SK-N-SH treated with all-trans-retinoic acid at 6 μM for 48 hours (cell line): Measurements from ENCODE around the gene SNX21.
A peak's percentile ranks its signal among the peaks of the same experiment; 100 is the strongest.

Experiments used
- ATAC-seq: fragments of 200-7000 bp; cut with Tn5 transposase; 3 replicates; pipeline ENCODE4 v1.9.1; 2020; ENCODE audit warnings: mild to moderate bottlenecking, moderate library complexity
- ARNTL ChIP-seq: fragments of 450-650 bp; formaldehyde crosslinking; IDR thresholded peaks from 2 replicates; pipeline ENCODE4 v1.5.0; 2020; ENCODE audit warnings: low read depth, mild to moderate bottlenecking, moderate library complexity, borderline replicate concordance
- BACH2 ChIP-seq: fragments of 250-450 bp; sonication (Bioruptor Pico); IDR thresholded peaks from 2 replicates; pipeline ENCODE4 v1.9.0; 2021; ENCODE audit warnings: mild to moderate bottlenecking, borderline replicate concordance
- CREB5 ChIP-seq: fragments of 250-450 bp; sonication (Bioruptor Pico); IDR thresholded peaks from 2 replicates; pipeline ENCODE4 v1.5.1; 2020; ENCODE audit warnings: low read depth, mild to moderate bottlenecking, moderate library complexity
- CSDC2 ChIP-seq: fragments of 250-450 bp; sonication (Bioruptor Pico); IDR thresholded peaks from 2 replicates; pipeline ENCODE4 v1.5.0; 2020; ENCODE audit warnings: mild to moderate bottlenecking, moderate library complexity
- CSRNP3 ChIP-seq: fragments of 250-450 bp; sonication (Bioruptor Pico); IDR thresholded peaks from 2 replicates; pipeline ENCODE4 v1.5.1; 2021; ENCODE audit warnings: mild to moderate bottlenecking, moderate library complexity
- GLIS3 ChIP-seq: fragments of 250-450 bp; sonication (Bioruptor Pico); IDR thresholded peaks from 2 replicates; pipeline ENCODE4 v1.5.0; 2020; ENCODE audit warnings: mild to moderate bottlenecking, moderate library complexity
- ISL1 ChIP-seq: fragments of 250-450 bp; sonication (Bioruptor Pico); IDR thresholded peaks from 2 replicates; pipeline ENCODE4 v2.1.2; 2022; ENCODE audit warnings: mild to moderate bottlenecking, moderate library complexity
- OSR1 ChIP-seq: fragments of 250-450 bp; sonication (Bioruptor Pico); IDR thresholded peaks from 2 replicates; pipeline ENCODE4 v1.8.0; 2022; ENCODE audit warnings: moderate library complexity, mild to moderate bottlenecking, inconsistent platforms
- PATZ1 ChIP-seq: fragments of 250-450 bp; sonication (Bioruptor Pico); IDR thresholded peaks from 2 replicates; pipeline ENCODE4 v1.8.0; 2020; ENCODE audit warnings: mild to moderate bottlenecking, moderate library complexity, borderline replicate concordance
- POU6F1 ChIP-seq: fragments of 250-450 bp; sonication (Bioruptor Pico); IDR thresholded peaks from 2 replicates; pipeline ENCODE4 v1.8.0; 2021; ENCODE audit warnings: low read depth, mild to moderate bottlenecking, moderate library complexity, borderline replicate concordance
- PPARA ChIP-seq: fragments of 250-450 bp; sonication (Bioruptor Pico); IDR thresholded peaks from 2 replicates; pipeline ENCODE4 v1.5.0; 2020; ENCODE audit warnings: mild to moderate bottlenecking, borderline replicate concordance
- RARB ChIP-seq: fragments of 250-450 bp; sonication (Bioruptor Pico); IDR thresholded peaks from 2 replicates; pipeline ENCODE4 v1.8.0; 2021; ENCODE audit warnings: mild to moderate bottlenecking, moderate library complexity
- SNAI2 ChIP-seq: fragments of 250-450 bp; sonication (Bioruptor Pico); IDR thresholded peaks from 2 replicates; pipeline ENCODE4 v1.5.0; 2020; ENCODE audit warnings: mild to moderate bottlenecking, moderate library complexity
- TCF4 ChIP-seq: fragments of 250-450 bp; sonication (Bioruptor Pico); IDR thresholded peaks from 2 replicates; pipeline ENCODE4 v1.8.0; 2021; ENCODE audit warnings: mild to moderate bottlenecking, moderate library complexity, borderline replicate concordance
- TOX ChIP-seq: fragments of 250-450 bp; sonication (Bioruptor Pico); IDR thresholded peaks from 2 replicates; pipeline ENCODE4 v1.8.0; 2021; ENCODE audit warnings: mild to moderate bottlenecking, moderate library complexity, borderline replicate concordance
- ZFP3 ChIP-seq: fragments of 250-450 bp; sonication (Bioruptor Pico); IDR thresholded peaks from 2 replicates; pipeline ENCODE4 v1.5.0; 2020; ENCODE audit warnings: mild to moderate bottlenecking, moderate library complexity
- ZFP30 ChIP-seq: fragments of 450-650 bp; formaldehyde crosslinking; IDR thresholded peaks from 2 replicates; pipeline ENCODE4 v1.5.0; 2022; ENCODE audit warnings: mild to moderate bottlenecking, moderate library complexity
- ZNF565 ChIP-seq: fragments of 450-650 bp; formaldehyde crosslinking; conservative IDR thresholded peaks from 2 replicates; pipeline ENCODE4 v1.5.0; 2020; ENCODE audit warnings: low read depth, mild to moderate bottlenecking, moderate library complexity
- ZNF70 ChIP-seq: fragments of 450-650 bp; formaldehyde crosslinking; IDR thresholded peaks from 2 replicates; pipeline ENCODE4 v1.5.0; 2020; ENCODE audit warnings: mild to moderate bottlenecking, moderate library complexity
- ZNF8 ChIP-seq: fragments of 450-650 bp; formaldehyde crosslinking; IDR thresholded peaks from 2 replicates; pipeline ENCODE4 v1.5.0; 2020; ENCODE audit warnings: mild to moderate bottlenecking, moderate library complexity

SNX21 gene

GRCh38 chr20:45798935-45799642 is 34.5 kb upstream of the SNX21 start:
- TF ChIP-seq CSRNP3 (CRISPR knock-in tag) (no peak), CSDC2 (CRISPR knock-in tag) (no peak), PATZ1 (no peak), POU6F1 (CRISPR knock-in tag) (no peak), ISL1 (CRISPR knock-in tag) (no peak), TCF4 (CRISPR knock-in tag) (no peak), ZFP30 (no peak), RARB (no peak), PPARA (CRISPR knock-in tag) (no peak), OSR1 (CRISPR knock-in tag) (no peak), ZNF565 (no peak)
- ATAC-seq = peak; percentile 99

GRCh38 chr20:45801851-45802250 is 31.7 kb upstream of the SNX21 start:
- TF ChIP-seq TCF4 (CRISPR knock-in tag) (no peak), ARNTL (CRISPR knock-in tag) (no peak), ISL1 (CRISPR knock-in tag) (no peak), CREB5 (no peak), GLIS3 (CRISPR knock-in tag) (no peak), RARB (no peak), POU6F1 (CRISPR knock-in tag) (no peak), BACH2 (no peak), ZFP30 (no peak), ZNF70 (CRISPR knock-in tag) (no peak), CSRNP3 (CRISPR knock-in tag) (no peak), TOX (CRISPR knock-in tag) (no peak), SNAI2 (CRISPR knock-in tag) (no peak), ZFP3 (CRISPR knock-in tag) (no peak), ZNF8 (CRISPR knock-in tag) (no peak)
- ATAC-seq = no peak
